K562 (cell line): ENCODE data around the gene EVC.

ENCODE experiments used
- ATF6 ChIP-seq: sonication (generic); formaldehyde crosslinking; IDR thresholded peaks from 2 replicates; pipeline ENCODE4 v1.4.0; 2020; ENCODE audit warnings: mild to moderate bottlenecking, missing genetic modification reagents
- CBX5 ChIP-seq: IDR thresholded peaks from 2 replicates; pipeline ENCODE4 v1.6.1; 2014; ENCODE audit warnings: low read depth, borderline replicate concordance
- CREB3L1 ChIP-seq: fragments of 450-650 bp; IDR thresholded peaks from 2 replicates; pipeline ENCODE4 v1.6.1; 2014; ENCODE audit warnings: low read depth, mild to moderate bottlenecking, moderate library complexity, borderline replicate concordance
- CTCF ChIP-seq, 3 experiments: IDR thresholded peaks in 2 of 3; conservative IDR thresholded peaks in 1 of 3; 2 replicates each; pipeline ENCODE4 v1.5.1; 2011 to 2012; ENCODE audit warnings: low read length in 3 of 3, mild to moderate bottlenecking in 3 of 3, control low read depth in 2 of 3, improper control_type of control experiment in 1 of 3, inconsistent platforms in 1 of 3, low read depth in 1 of 3, mixed read lengths in 1 of 3, moderate library complexity in 1 of 3; ENCODE audit not compliant: insufficient read depth in 2 of 3
- FOXP1 ChIP-seq: sonication (generic); formaldehyde crosslinking; IDR thresholded peaks from 2 replicates; pipeline ENCODE4 v1.8.0; 2022; ENCODE audit warnings: mild to moderate bottlenecking, missing genetic modification reagents
- GABPB1 ChIP-seq: sonication (generic); formaldehyde crosslinking; IDR thresholded peaks from 2 replicates; pipeline ENCODE4 v1.8.0; 2022; ENCODE audit warnings: mild to moderate bottlenecking, missing genetic modification reagents
- MED1 ChIP-seq: sonication (generic); formaldehyde crosslinking; IDR thresholded peaks from 2 replicates; pipeline ENCODE4 v1.8.1; 2023; ENCODE audit warnings: missing genetic modification reagents, borderline replicate concordance
- MXI1 ChIP-seq: IDR thresholded peaks from 2 replicates; pipeline ENCODE4 v1.6.1; 2011; ENCODE audit warnings: low read depth, mild to moderate bottlenecking, improper control_type of control experiment, low read length
- NCOA4 ChIP-seq: fragments of 450-650 bp; IDR thresholded peaks from 2 replicates; pipeline ENCODE4 v1.6.1; 2018; ENCODE audit warnings: mild to moderate bottlenecking; ENCODE audit not compliant: partially characterized antibody
- NR2C1 ChIP-seq, 2 experiments: fragments of 450-650 bp; IDR thresholded peaks; 2 replicates each; pipeline ENCODE4 v1.6.1; 2017; ENCODE audit warnings: mild to moderate bottlenecking in 2 of 2, antibody characterized with exemption in 1 of 2, inconsistent platforms in 1 of 2, missing compliant biosample characterization in 1 of 2, missing genetic modification characterization in 1 of 2
- ZBTB2 ChIP-seq: fragments of 450-650 bp; IDR thresholded peaks from 2 replicates; pipeline ENCODE4 v1.6.1; 2016; ENCODE audit warnings: antibody characterized with exemption
- ZBTB8A ChIP-seq: fragments of 450-650 bp; IDR thresholded peaks from 2 replicates; pipeline ENCODE4 v1.6.1; 2018; ENCODE audit warnings: mild to moderate bottlenecking, moderate library complexity; ENCODE audit not compliant: partially characterized antibody
- ZNF583 ChIP-seq: fragments of 250-450 bp; sonication (Bioruptor Pico); IDR thresholded peaks from 2 replicates; pipeline ENCODE4 v1.4.0; 2020
- TF ChIP-seq, protein P1 (sequence below): sonication (generic); formaldehyde crosslinking; IDR thresholded peaks from 2 replicates; pipeline ENCODE4 v1.9.0; 2022; ENCODE audit warnings: mild to moderate bottlenecking, missing genetic modification reagents

DNA sequence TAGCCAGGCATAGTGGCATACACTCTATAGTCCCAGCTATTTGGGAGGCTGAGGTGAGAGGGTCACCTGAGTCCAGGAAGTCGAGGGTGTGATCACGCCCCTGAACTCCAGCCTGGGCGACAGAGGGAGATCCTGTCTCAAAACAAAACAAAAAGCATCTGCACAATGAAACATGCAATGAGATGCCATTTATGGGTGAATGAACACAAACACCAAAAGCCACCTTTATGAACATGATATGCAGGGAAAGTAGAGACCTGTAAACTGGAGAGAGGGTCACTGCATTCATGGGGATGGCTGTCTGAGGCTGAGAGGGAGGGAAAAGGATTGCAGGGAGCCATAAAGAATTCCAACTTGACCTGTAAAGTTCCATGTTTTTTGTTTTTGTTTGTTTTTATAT, 70.7 kb downstream of the EVC start:
- no peak for TF ChIP-seq ATF6 (CRISPR knock-in tag)
- TF ChIP-seq CREB3L1 = no peak
- no peak for TF ChIP-seq CTCF (IDR thresholded peaks at IDR 0.05 in 2 of 3, conservative IDR thresholded peaks at IDR 0.05 in 1 of 3; ENCODE audit: insufficient read depth in 2 of 3, low read depth in 1 of 3, low read length in 3 of 3)
- TF ChIP-seq ZBTB8A = no peak
- TF ChIP-seq NR2C1 (IDR thresholded peaks at IDR 0.05) = no peak
- no peak for TF ChIP-seq NR2C1 (tag; IDR thresholded peaks at IDR 0.05)
- no peak for TF ChIP-seq FOXP1 (CRISPR knock-in tag)
- no peak for TF ChIP-seq MED1 (CRISPR knock-in tag)
- TF ChIP-seq, protein P1, sequence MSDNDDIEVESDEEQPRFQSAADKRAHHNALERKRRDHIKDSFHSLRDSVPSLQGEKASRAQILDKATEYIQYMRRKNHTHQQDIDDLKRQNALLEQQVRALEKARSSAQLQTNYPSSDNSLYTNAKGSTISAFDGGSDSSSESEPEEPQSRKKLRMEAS (CRISPR knock-in tag) = no peak
- no peak for TF ChIP-seq GABPB1
- no peak for TF ChIP-seq NCOA4
- TF ChIP-seq ZNF583 (CRISPR knock-in tag) = no peak
- no peak for TF ChIP-seq MXI1
- no peak for TF ChIP-seq CBX5
- TF ChIP-seq ZBTB2 = no peak
